Keratinocyte (primary cell): Measurements from ENCODE around the gene NLRC5. TPM values are rescaled to one million over a fixed set of nuclear protein-coding genes. Genes with fewer than 3 reads are reported as not detected.

Experiments used
- DNase-seq: peaks from one replicate; pipeline ENCODE4 v3.0.0-alpha.2; 2011; ENCODE audit warnings: low read depth, missing footprints, low spot score
- FAIRE-seq: peaks from 2 replicates; lab custom pipeline; 2011; peaks lifted over from hg19 to GRCh38; lab: Jason Lieb, UNC
- H2AFZ ChIP-seq: 2 replicates; pipeline ENCODE4 v1.6.0; 2012; ENCODE audit warnings: low read length, control low read depth, inconsistent platforms; ENCODE audit not compliant: control insufficient read depth
- H3K27ac ChIP-seq: 2 replicates; pipeline ENCODE4 v1.5.1; 2011; ENCODE audit warnings: low read length; ENCODE audit not compliant: control insufficient read depth, insufficient read depth
- H3K27me3 ChIP-seq: 3 replicates; pipeline ENCODE4 v1.6.0; 2011; ENCODE audit warnings: low read length; ENCODE audit not compliant: control insufficient read depth, insufficient read depth; ENCODE audit errors: extremely low read depth
- H3K36me3 ChIP-seq, 2 experiments: 2 replicates in 1 of 2; 3 replicates in 1 of 2; pipeline ENCODE4 v1.5.1; 2011; ENCODE audit warnings: low read length in 2 of 2, mild to moderate bottlenecking in 1 of 2; ENCODE audit not compliant: control insufficient read depth in 2 of 2, insufficient read depth in 2 of 2; ENCODE audit errors: extremely low read depth in 1 of 2
- H3K4me1 ChIP-seq: 3 replicates; pipeline ENCODE4 v1.5.1; 2011; ENCODE audit warnings: low read length; ENCODE audit not compliant: control insufficient read depth, insufficient read depth; ENCODE audit errors: extremely low read depth
- H3K4me2 ChIP-seq: 3 replicates; pipeline ENCODE4 v1.6.0; 2011; ENCODE audit warnings: low read depth, low read length; ENCODE audit not compliant: control insufficient read depth, insufficient read depth; ENCODE audit errors: extremely low read depth
- H3K4me3 ChIP-seq, 3 experiments: fragments of 200-600 bp in 1 of 3; sonication (generic) in 1 of 3; 2 replicates in 2 of 3; 3 replicates in 1 of 3; pipeline ENCODE4 v1.5.1; 2011 to 2016; ENCODE audit warnings: low read length in 3 of 3, mild to moderate bottlenecking in 3 of 3, control low read depth in 2 of 3, inconsistent platforms in 1 of 3, low read depth in 1 of 3, mixed read lengths in 1 of 3, mixed run types in 1 of 3, moderate library complexity in 1 of 3; ENCODE audit not compliant: control insufficient read depth in 2 of 3, insufficient read depth in 2 of 3; ENCODE audit errors: extremely low read depth in 1 of 3
- H3K79me2 ChIP-seq: 2 replicates; pipeline ENCODE4 v1.6.0; 2012; ENCODE audit warnings: low read length; ENCODE audit not compliant: control insufficient read depth, insufficient read depth
- H3K9ac ChIP-seq: 3 replicates; pipeline ENCODE4 v1.6.0; 2011; ENCODE audit warnings: low read length; ENCODE audit not compliant: control insufficient read depth, insufficient read depth; ENCODE audit errors: extremely low read depth
- H3K9me1 ChIP-seq: 3 replicates; pipeline ENCODE4 v1.6.0; 2011; ENCODE audit warnings: low read length; ENCODE audit not compliant: control insufficient read depth, insufficient read depth; ENCODE audit errors: extremely low read depth
- H3K9me3 ChIP-seq: 2 replicates; pipeline ENCODE4 v1.5.1; 2012; ENCODE audit warnings: low read depth, low read length; ENCODE audit not compliant: control insufficient read depth
- H4K20me1 ChIP-seq: 3 replicates; pipeline ENCODE4 v1.6.0; 2011; ENCODE audit warnings: low read length; ENCODE audit not compliant: control insufficient read depth, insufficient read depth; ENCODE audit errors: extremely low read depth
- EZH2 ChIP-seq: IDR thresholded peaks from one replicate; pipeline ENCODE4 v1.6.1; 2012; ENCODE audit warnings: inconsistent platforms, mild to moderate bottlenecking, low read length, moderate library complexity
- dilution Hi-C: fragments of 300-500 bp; cut with MboI; formaldehyde crosslinking; loops from one replicate; pipeline ENCODE4 v1.7.0; 2020; ENCODE audit warnings: low sequenced_read_pairs; ENCODE audit not compliant: extremely low pct_ligation_motif_present
- polyA plus RNA-seq, 5 experiments: library from polyadenylated mRNA; depleted of rRNA in 3 of 5; stranded (reverse) in 3 of 5; stranded (forward) in 1 of 5; unstranded in 1 of 5; fragments of >200 nt; gene quantifications; 1 replicate in 1 of 5; 2 replicates in 3 of 5; 3 replicates in 1 of 5; pipeline versions ENCODE4 v1.2.1 to v1.2.3, GENCODE V29; 2011 to 2012; ENCODE audit warnings: missing spikeins in 2 of 5, low read depth in 1 of 5, low replicate concordance in 1 of 5
- TF ChIP-seq, protein P1 (sequence below), 3 experiments: IDR thresholded peaks in 1 of 3; conservative IDR thresholded peaks in 1 of 3; optimal IDR thresholded peaks in 1 of 3; 2 replicates in 2 of 3; 3 replicates in 1 of 3; pipeline versions ENCODE3 to v1.5.1; 2011; ENCODE audit warnings: low read length in 3 of 3, mild to moderate bottlenecking in 3 of 3, moderate library complexity in 2 of 3, control low read depth in 1 of 3, inconsistent platforms in 1 of 3; ENCODE audit not compliant: insufficient read depth in 2 of 3; ENCODE audit errors: extremely low read depth in 1 of 3

Gene NLRC5
- polyA plus RNA-seq, 1 donor (not counting 4 experiments of a cell fraction or from before 2014, with no cell fraction given) = 7.8 TPM

DNA sequence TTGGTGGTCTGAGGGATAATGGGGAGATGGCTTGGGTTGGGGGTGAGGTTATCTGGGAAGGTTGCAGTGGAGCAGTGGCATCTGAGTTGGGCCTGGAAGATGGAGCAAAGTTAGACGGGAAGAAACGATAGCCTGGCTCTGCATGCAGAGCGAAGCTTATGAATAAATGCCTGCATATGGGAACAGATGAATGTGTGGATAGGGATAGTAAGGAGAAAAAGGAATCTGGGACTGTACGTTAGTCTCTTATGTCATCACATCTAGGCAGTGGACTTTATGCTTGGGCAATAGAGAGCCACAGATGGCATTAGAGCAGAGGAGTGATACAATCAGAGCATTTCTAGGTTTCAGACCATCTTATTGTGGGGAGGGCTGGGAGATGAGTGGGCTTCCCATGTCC is 136.0 kb downstream of the NLRC5 start:
- no peak overlapping the region for H3K27ac ChIP-seq
- peaks cover 0 to 6% of the 10 kb centered on the region in 2 experiments for H3K36me3 ChIP-seq
- H3K9me1 ChIP-seq = no peaks in the 10 kb centered on the region
- H2AFZ ChIP-seq = no peak overlapping the region
- no peaks in the 10 kb centered on the region for H3K4me1 ChIP-seq
- dilution Hi-C loops = no loop called here
- FAIRE-seq (no peak), DNase-seq (no peak)
- H3K9me3 ChIP-seq = no peaks in the 10 kb centered on the region
- H3K9ac ChIP-seq = no peak overlapping the region
- no peak overlapping the region for H3K4me3 ChIP-seq
- no peak overlapping the region for H3K4me2 ChIP-seq
- no peak for TF ChIP-seq EZH2
- TF ChIP-seq, protein P1, sequence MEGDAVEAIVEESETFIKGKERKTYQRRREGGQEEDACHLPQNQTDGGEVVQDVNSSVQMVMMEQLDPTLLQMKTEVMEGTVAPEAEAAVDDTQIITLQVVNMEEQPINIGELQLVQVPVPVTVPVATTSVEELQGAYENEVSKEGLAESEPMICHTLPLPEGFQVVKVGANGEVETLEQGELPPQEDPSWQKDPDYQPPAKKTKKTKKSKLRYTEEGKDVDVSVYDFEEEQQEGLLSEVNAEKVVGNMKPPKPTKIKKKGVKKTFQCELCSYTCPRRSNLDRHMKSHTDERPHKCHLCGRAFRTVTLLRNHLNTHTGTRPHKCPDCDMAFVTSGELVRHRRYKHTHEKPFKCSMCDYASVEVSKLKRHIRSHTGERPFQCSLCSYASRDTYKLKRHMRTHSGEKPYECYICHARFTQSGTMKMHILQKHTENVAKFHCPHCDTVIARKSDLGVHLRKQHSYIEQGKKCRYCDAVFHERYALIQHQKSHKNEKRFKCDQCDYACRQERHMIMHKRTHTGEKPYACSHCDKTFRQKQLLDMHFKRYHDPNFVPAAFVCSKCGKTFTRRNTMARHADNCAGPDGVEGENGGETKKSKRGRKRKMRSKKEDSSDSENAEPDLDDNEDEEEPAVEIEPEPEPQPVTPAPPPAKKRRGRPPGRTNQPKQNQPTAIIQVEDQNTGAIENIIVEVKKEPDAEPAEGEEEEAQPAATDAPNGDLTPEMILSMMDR (optimal IDR thresholded peaks at IDR 0.05 in 1 of 3, IDR thresholded peaks at IDR 0.05 in 1 of 3, conservative IDR thresholded peaks at IDR 0.05 in 1 of 3; ENCODE audit: extremely low read depth in 1 of 3, insufficient read depth in 2 of 3, low read length in 3 of 3) = no peak
- H3K27me3 ChIP-seq = no peaks in the 10 kb centered on the region
- no peaks in the 10 kb centered on the region for H3K79me2 ChIP-seq
- no peaks in the 10 kb centered on the region for H4K20me1 ChIP-seq

DNA sequence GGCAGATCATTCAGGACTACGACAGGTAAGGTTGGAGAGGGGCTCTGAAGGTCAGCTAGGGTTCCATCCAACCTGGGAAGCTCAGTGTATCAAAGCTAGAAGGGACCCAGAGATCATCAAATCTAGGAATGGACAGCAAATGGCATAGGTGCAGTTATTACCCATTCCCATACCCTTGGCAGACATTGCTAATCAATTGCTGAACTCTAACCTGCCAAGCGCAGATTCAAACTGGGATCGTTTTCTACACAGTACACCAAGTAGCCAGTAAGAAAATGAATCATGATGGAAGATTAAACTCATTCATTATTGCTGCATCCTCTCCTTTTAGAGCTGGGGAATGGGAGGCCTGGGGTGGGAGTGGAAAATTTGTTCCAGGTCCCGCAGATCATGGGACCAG is 136.6 kb downstream of the NLRC5 start:
- Histone ChIP-seq H2AFZ (no peak overlapping the region), H3K79me2 (no peaks in the 10 kb centered on the region), H3K36me3 (peaks cover 0 to 6% of the 10 kb centered on the region in 2 experiments), H3K9ac (no peak overlapping the region), H3K9me3 (no peaks in the 10 kb centered on the region), H3K27me3 (no peaks in the 10 kb centered on the region), H4K20me1 (no peaks in the 10 kb centered on the region), H3K4me2 (no peak overlapping the region), H3K4me3 (no peak overlapping the region), H3K9me1 (no peaks in the 10 kb centered on the region), H3K4me1 (no peaks in the 10 kb centered on the region), H3K27ac (no peak overlapping the region)
- DNase-seq (no peak), FAIRE-seq (no peak)
- TF ChIP-seq EZH2 = no peak
- TF ChIP-seq, protein P1 (optimal IDR thresholded peaks at IDR 0.05 in 1 of 3, IDR thresholded peaks at IDR 0.05 in 1 of 3, conservative IDR thresholded peaks at IDR 0.05 in 1 of 3; ENCODE audit: extremely low read depth in 1 of 3, insufficient read depth in 2 of 3, low read length in 3 of 3) = no peak
- dilution Hi-C loops = no loop called here
